Vagina (tissue), 2 donors: ENCODE measurements around the gene HAAO. TPM values are rescaled to one million over a fixed set of nuclear protein-coding genes. Genes with fewer than 3 reads are reported as not detected.

Experiments
- DNase-seq, 2 donors: peaks; one replicate each; pipeline ENCODE4 v3.0.0-alpha.2; 2017; ENCODE audit errors: extremely low spot score in 2 of 2
- H3K27ac ChIP-seq: fragments of 200-600 bp; sonication (generic); one replicate; pipeline ENCODE4 v1.5.1; 2019
- H3K27me3 ChIP-seq: fragments of 200-600 bp; sonication (generic); one replicate; pipeline ENCODE4 v1.5.1; 2019
- H3K36me3 ChIP-seq, 2 donors: fragments of 200-600 bp; sonication (generic); one replicate each; pipeline ENCODE4 v1.5.1; 2017 to 2019
- H3K4me1 ChIP-seq: fragments of 200-600 bp; sonication (generic); one replicate; pipeline ENCODE4 v1.5.1; 2019
- H3K4me3 ChIP-seq, 2 donors: fragments of 200-600 bp; sonication (generic); 1 replicate in 1 of 2; 2 replicates in 1 of 2; pipeline ENCODE4 v1.5.1; 2016 to 2019
- H3K9me3 ChIP-seq: fragments of 200-600 bp; sonication (generic); one replicate; pipeline ENCODE4 v1.5.1; 2019
- POLR2A ChIP-seq, 2 donors: fragments of 450-650 bp; IDR thresholded peaks; one replicate each; pipeline ENCODE4 v1.6.1; 2017; ENCODE audit warnings: antibody characterized with exemption in 2 of 2, mild to moderate bottlenecking in 2 of 2, moderate library complexity in 2 of 2
- POLR2AphosphoS5 ChIP-seq, 2 donors: sonication (generic); formaldehyde crosslinking; IDR thresholded peaks; one replicate each; pipeline ENCODE4 v1.9.0; 2017; ENCODE audit warnings: antibody characterized with exemption in 2 of 2, mild to moderate bottlenecking in 2 of 2, low read depth in 1 of 2; ENCODE audit not compliant: insufficient read depth in 1 of 2
- intact Hi-C: fragments of 100-400 bp; cut with DNase I; formaldehyde crosslinking; loops from one replicate; pipeline ENCODE4 v1.15.1; 2023
- total RNA-seq: library from RNA; depleted of rRNA; stranded (reverse); fragments of >200 nt; gene quantifications from one replicate; pipeline ENCODE4 v1.2.3, GENCODE V29; 2016
- TF ChIP-seq, protein P1 (sequence below), 3 experiments: fragments of 450-650 bp in 2 of 3; fragments of 200-600 bp in 1 of 3; sonication (generic) in 1 of 3; IDR thresholded peaks; one replicate each; pipeline ENCODE4 v1.5.1; 2017 to 2019; ENCODE audit warnings: antibody characterized with exemption in 3 of 3, mild to moderate bottlenecking in 2 of 3, moderate library complexity in 2 of 3

Gene HAAO
- total RNA-seq, 1 donor from 2014 or later, result 5.9 TPM

DNA sequence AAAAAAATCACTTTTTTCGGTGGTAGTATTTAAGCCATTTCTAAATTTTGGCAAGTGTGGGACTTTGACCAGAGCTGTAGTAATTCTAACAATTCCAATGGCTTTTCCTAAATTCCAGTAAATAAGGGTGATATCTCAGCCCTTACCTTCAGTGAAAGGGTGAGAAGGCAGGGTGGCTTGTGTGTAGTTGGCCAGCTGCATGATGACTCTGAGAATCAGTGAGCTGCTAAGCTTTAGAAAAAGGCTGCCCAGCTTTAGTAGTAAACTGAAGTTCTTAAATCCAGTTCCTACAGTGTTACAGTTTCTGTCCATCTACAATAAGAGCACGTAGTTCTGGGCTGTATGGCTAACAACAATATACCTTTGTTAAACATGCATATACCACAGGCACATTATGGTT is 70.5 kb downstream of the HAAO start:
- H3K9me3 ChIP-seq, result no peaks in the 10 kb centered on the region
- DNase-seq, result no peak
- H3K36me3 ChIP-seq, result no peaks in the 10 kb centered on the region
- H3K4me3 ChIP-seq, result no peak overlapping the region
- no peak overlapping the region for H3K27ac ChIP-seq
- TF ChIP-seq, protein P1, sequence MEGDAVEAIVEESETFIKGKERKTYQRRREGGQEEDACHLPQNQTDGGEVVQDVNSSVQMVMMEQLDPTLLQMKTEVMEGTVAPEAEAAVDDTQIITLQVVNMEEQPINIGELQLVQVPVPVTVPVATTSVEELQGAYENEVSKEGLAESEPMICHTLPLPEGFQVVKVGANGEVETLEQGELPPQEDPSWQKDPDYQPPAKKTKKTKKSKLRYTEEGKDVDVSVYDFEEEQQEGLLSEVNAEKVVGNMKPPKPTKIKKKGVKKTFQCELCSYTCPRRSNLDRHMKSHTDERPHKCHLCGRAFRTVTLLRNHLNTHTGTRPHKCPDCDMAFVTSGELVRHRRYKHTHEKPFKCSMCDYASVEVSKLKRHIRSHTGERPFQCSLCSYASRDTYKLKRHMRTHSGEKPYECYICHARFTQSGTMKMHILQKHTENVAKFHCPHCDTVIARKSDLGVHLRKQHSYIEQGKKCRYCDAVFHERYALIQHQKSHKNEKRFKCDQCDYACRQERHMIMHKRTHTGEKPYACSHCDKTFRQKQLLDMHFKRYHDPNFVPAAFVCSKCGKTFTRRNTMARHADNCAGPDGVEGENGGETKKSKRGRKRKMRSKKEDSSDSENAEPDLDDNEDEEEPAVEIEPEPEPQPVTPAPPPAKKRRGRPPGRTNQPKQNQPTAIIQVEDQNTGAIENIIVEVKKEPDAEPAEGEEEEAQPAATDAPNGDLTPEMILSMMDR (IDR thresholded peaks at IDR 0.05), result no peak
- TF ChIP-seq POLR2AphosphoS5 (IDR thresholded peaks at IDR 0.05; ENCODE audit: insufficient read depth in 1 of 2, low read depth in 1 of 2), result no peak
- no peak for TF ChIP-seq POLR2A (IDR thresholded peaks at IDR 0.05)
- intact Hi-C loops, result no loop called here
- no peaks in the 10 kb centered on the region for H3K27me3 ChIP-seq
- H3K4me1 ChIP-seq, result no peaks in the 10 kb centered on the region

Other genes with a start within 250 kb of the HAAO start
- gene MTA3, start 224.0 kb downstream of the HAAO start, total RNA-seq, result 46.7 TPM
- gene OXER1, start 28.4 kb downstream of the HAAO start, total RNA-seq, result 1.2 TPM